K562 (cell line): Measurements from ENCODE around the gene CD244. TPM values are rescaled to one million over a fixed set of nuclear protein-coding genes. Genes with fewer than 3 reads are reported as not detected.

Experiments
- ATAC-seq: fragments of 200-7000 bp; cut with Tn5 transposase; 3 replicates; pipeline ENCODE4 v1.9.1; 2020; ENCODE audit warnings: moderate library complexity
- BruUV-seq: library from RNA; stranded (reverse); fragments of 400-500 nt; replicated peaks from 2 replicates; lab custom pipeline; 2021; lab: Mats Ljungman, UMichigan
- CTCF ChIA-PET: fragments of 300-600 bp; formaldehyde crosslinking; extraction: SDS; loops from one replicate; lab custom pipeline; 2021; ENCODE audit warnings: low intra/inter-chr PET ratio; lab: Yijun Ruan, JAX
- POLR2A ChIA-PET: fragments of 300-600, 350-650 bp; sonication (Branson Sonifier 250); formaldehyde crosslinking; extraction: SDS; loops from one replicate; lab custom pipeline; 2021; ENCODE audit warnings: antibody characterized with exemption, inconsistent platforms; lab: Yijun Ruan, JAX
- DNase-seq, 4 experiments: peaks; one replicate each; pipeline versions ENCODE4 v3.0.0 to v3.0.0-alpha.2; 2011 to 2018; ENCODE audit warnings: low spot score in 3 of 4, mixed read lengths in 3 of 4; ENCODE audit errors: extremely low read depth in 1 of 4
- FAIRE-seq: peaks from 2 replicates; lab custom pipeline; 2011; peaks lifted over from hg19 to GRCh38; lab: Jason Lieb, UNC
- H2AFZ ChIP-seq: 2 replicates; pipeline ENCODE4 v1.6.0; 2011; ENCODE audit warnings: low read depth, low read length, control low read depth, inconsistent platforms
- H3K27ac ChIP-seq: fragments of 200-600 bp; 3 replicates; pipeline ENCODE4 v1.8.0; 2011; ENCODE audit warnings: low read depth, mild to moderate bottlenecking, control low read depth, inconsistent platforms, low read length, moderate library complexity, mixed read lengths; ENCODE audit errors: extremely low read depth
- H3K27me3 ChIP-seq, 2 experiments: fragments of 300-600 bp in 1 of 2; 2 replicates in 1 of 2; 3 replicates in 1 of 2; pipeline versions ENCODE4 v1.6.0 to v1.8.0; 2011; ENCODE audit warnings: inconsistent platforms in 2 of 2, low read length in 2 of 2, mild to moderate bottlenecking in 1 of 2, mixed read lengths in 1 of 2, moderate library complexity in 1 of 2; ENCODE audit not compliant: control insufficient read depth in 2 of 2, insufficient read depth in 2 of 2
- H3K36me3 ChIP-seq: fragments of 300-600 bp; 3 replicates; pipeline ENCODE4 v1.8.0; 2011; ENCODE audit warnings: mild to moderate bottlenecking, low read length, inconsistent platforms; ENCODE audit not compliant: control insufficient read depth, insufficient read depth
- H3K4me1 ChIP-seq, 2 experiments: fragments of 200-600 bp in 1 of 2; replicated peaks in 1 of 2; 2 replicates in 1 of 2; 3 replicates in 1 of 2; pipeline versions ENCODE4 v1.5.1 to v1.8.0; 2011; ENCODE audit warnings: inconsistent platforms in 2 of 2, low read length in 2 of 2, mild to moderate bottlenecking in 1 of 2, mixed read lengths in 1 of 2, moderate library complexity in 1 of 2; ENCODE audit not compliant: control insufficient read depth in 2 of 2, insufficient read depth in 2 of 2
- H3K4me2 ChIP-seq: 2 replicates; pipeline ENCODE4 v1.6.1; 2011; ENCODE audit warnings: low read length, control low read depth, inconsistent platforms, mixed read lengths; ENCODE audit not compliant: insufficient read depth
- H3K4me3 ChIP-seq: fragments of 200-600 bp; sonication (generic), shearing (Covaris generic); 2 replicates; pipeline ENCODE4 v1.5.1; 2016; ENCODE audit warnings: control low read depth, inconsistent platforms
- H3K79me2 ChIP-seq: fragments of 200-600 bp; 3 replicates; pipeline ENCODE4 v1.8.0; 2011; ENCODE audit warnings: low read length, inconsistent platforms; ENCODE audit not compliant: control insufficient read depth, insufficient read depth
- H3K9ac ChIP-seq, 2 experiments: 2 replicates each; pipeline versions ENCODE4 v1.6.0 to v1.6.1; 2011; ENCODE audit warnings: low read depth in 2 of 2, low read length in 2 of 2, control low read depth in 1 of 2, inconsistent platforms in 1 of 2, mild to moderate bottlenecking in 1 of 2, mixed read lengths in 1 of 2; ENCODE audit not compliant: insufficient read depth in 1 of 2
- H3K9me1 ChIP-seq: one replicate; pipeline ENCODE4 v1.6.0; 2011; ENCODE audit warnings: inconsistent platforms, mild to moderate bottlenecking, low read length, moderate library complexity; ENCODE audit not compliant: control insufficient read depth, insufficient read depth
- H3K9me3 ChIP-seq: replicated peaks from 2 replicates; pipeline ENCODE4 v1.5.1; 2011; ENCODE audit warnings: low read depth, low read length, inconsistent platforms; ENCODE audit not compliant: control insufficient read depth, insufficient read depth
- H4K20me1 ChIP-seq: replicated peaks from 2 replicates; pipeline ENCODE4 v1.6.1; 2011; ENCODE audit warnings: low read length, inconsistent platforms, mixed read lengths; ENCODE audit not compliant: control insufficient read depth, insufficient read depth
- CBFA2T2 ChIP-seq: fragments of 450-650 bp; conservative IDR thresholded peaks from 2 replicates; pipeline ENCODE4 v1.6.1; 2017; ENCODE audit warnings: mild to moderate bottlenecking
- CTBP1 ChIP-seq: fragments of 450-650 bp; IDR thresholded peaks from 2 replicates; pipeline ENCODE4 v1.6.1; 2016; ENCODE audit warnings: borderline replicate concordance
- EGR1 ChIP-seq: fragments of 450-650 bp; conservative IDR thresholded peaks from 2 replicates; pipeline ENCODE4 v1.6.1; 2017; ENCODE audit warnings: mild to moderate bottlenecking
- FIP1L1 ChIP-seq: fragments of 200-400 bp; formaldehyde crosslinking; IDR thresholded peaks from 2 replicates; pipeline ENCODE4 v1.6.1; 2018; ENCODE audit warnings: mild to moderate bottlenecking, low read depth, low read length; ENCODE audit not compliant: poor library complexity, severe bottlenecking
- FOXJ2 ChIP-seq: fragments of 200-800 bp; sonication (Bioruptor generic); IDR thresholded peaks from 2 replicates; pipeline ENCODE4 v1.6.1; 2016; ENCODE audit warnings: missing genetic modification characterization, missing compliant biosample characterization
- HLTF ChIP-seq: fragments of 450-650 bp; IDR thresholded peaks from 2 replicates; pipeline ENCODE4 v1.6.1; 2016
- KAT2B ChIP-seq: IDR thresholded peaks from one replicate; pipeline ENCODE4 v1.6.1; 2012; ENCODE audit warnings: low read depth, mild to moderate bottlenecking, control low read depth, inconsistent platforms, low read length, moderate library complexity
- KDM5B ChIP-seq: fragments of 200-600 bp; sonication (generic); IDR thresholded peaks from 2 replicates; pipeline ENCODE4 v1.6.1; 2012; ENCODE audit warnings: low read depth, mild to moderate bottlenecking, moderate library complexity, low read length, control low read depth, inconsistent platforms; ENCODE audit not compliant: insufficient replicate concordance
- NCOA4 ChIP-seq: fragments of 450-650 bp; IDR thresholded peaks from 2 replicates; pipeline ENCODE4 v1.6.1; 2018; ENCODE audit warnings: mild to moderate bottlenecking; ENCODE audit not compliant: partially characterized antibody
- NFXL1 ChIP-seq: fragments of 450-650 bp; formaldehyde crosslinking; IDR thresholded peaks from 2 replicates; pipeline ENCODE4 v1.4.0; 2021; ENCODE audit warnings: mild to moderate bottlenecking
- NR3C1 ChIP-seq: sonication (generic); formaldehyde crosslinking; IDR thresholded peaks from 2 replicates; pipeline ENCODE4 v1.8.1; 2022; ENCODE audit warnings: missing genetic modification reagents
- PCBP2 ChIP-seq: fragments of 200-400 bp; formaldehyde crosslinking; IDR thresholded peaks from 2 replicates; pipeline ENCODE4 v1.6.1; 2018; ENCODE audit warnings: low read length, low read depth, mild to moderate bottlenecking, moderate library complexity; ENCODE audit not compliant: poor library complexity, severe bottlenecking
- TEAD1 ChIP-seq, 2 experiments: fragments of 450-650 bp in 1 of 2; sonication (generic) in 1 of 2; formaldehyde crosslinking; IDR thresholded peaks; 2 replicates each; pipeline versions ENCODE4 v1.4.0 to v1.8.0; 2020 to 2022; ENCODE audit warnings: mild to moderate bottlenecking in 2 of 2, missing genetic modification reagents in 1 of 2
- THRAP3 ChIP-seq: fragments of 450-650 bp; IDR thresholded peaks from 2 replicates; pipeline ENCODE4 v1.6.1; 2016; ENCODE audit warnings: mild to moderate bottlenecking, inconsistent platforms, borderline replicate concordance
- ZNF445 ChIP-seq: fragments of 250-450 bp; sonication (Bioruptor Pico); IDR thresholded peaks from 2 replicates; pipeline ENCODE4 v1.4.0; 2020; ENCODE audit warnings: low read depth, mild to moderate bottlenecking, moderate library complexity
- ZNF507 ChIP-seq: conservative IDR thresholded peaks from 2 replicates; pipeline ENCODE4 v1.6.1; 2017; ENCODE audit warnings: missing genetic modification characterization, missing compliant biosample characterization
- ZNF778 ChIP-seq: fragments of 450-650 bp; formaldehyde crosslinking; IDR thresholded peaks from 2 replicates; pipeline ENCODE4 v1.4.0; 2020; ENCODE audit warnings: mild to moderate bottlenecking, moderate library complexity
- ZSCAN29 ChIP-seq: fragments of 450-650 bp; IDR thresholded peaks from 2 replicates; pipeline ENCODE4 v1.6.1; 2017
- in situ Hi-C: fragments of 300-500 bp; cut with MboI; formaldehyde crosslinking; loops from 4 replicates; pipeline ENCODE4 v1.15.0; 2018; ENCODE audit warnings: inconsistent platforms, mixed read lengths
- intact Hi-C: fragments of 100-400 bp; cut with micrococcal nuclease; formaldehyde crosslinking; loops from 2 replicates; pipeline ENCODE4 v1.14.2; 2022
- polyA plus RNA-seq, 8 experiments: library from polyadenylated mRNA; depleted of rRNA in 4 of 8; stranded (reverse) in 5 of 8; unstranded in 3 of 8; fragments of >200 nt; fragmentation: Nextera tagmentation in 2 of 8; fragmentation: Illumina TruSeq in 1 of 8; extraction: Ambion mirVana in 2 of 8; extraction: Trizol in 1 of 8; gene quantifications; 2 replicates each; pipeline versions ENCODE4 v1.2.1 to v1.2.3, GENCODE V29; 2011 to 2014; ENCODE audit warnings: inconsistent platforms in 1 of 8, missing spikeins in 1 of 8
- total RNA-seq, 7 experiments: library from RNA; depleted of rRNA in 6 of 7; stranded (reverse); fragments of >200 nt in 6 of 7; fragmentation: Illumina TruSeq in 2 of 7; extraction: Trizol in 2 of 7; gene quantifications; 2 replicates each; pipeline versions ENCODE4 v1.2.1 to v1.2.3, GENCODE V29; 2011 to 2021; ENCODE audit warnings: low replicate concordance in 1 of 7
- TF ChIP-seq, protein P1 (sequence below): fragments of 450-650 bp; formaldehyde crosslinking; IDR thresholded peaks from 2 replicates; pipeline ENCODE4 v1.4.0; 2020; ENCODE audit warnings: mild to moderate bottlenecking, moderate library complexity
- TF ChIP-seq, protein P2 (sequence below): fragments of 150-350 bp; IDR thresholded peaks from 2 replicates; pipeline ENCODE4 v1.6.1; 2014; ENCODE audit warnings: low read depth, mild to moderate bottlenecking, low read length, borderline replicate concordance

The CD244 gene
- total and polyA plus RNA-seq, 9 of the 15 experiments (the other 6 are each of a cell fraction or from before 2014, with no cell fraction given), result not detected

DNA sequence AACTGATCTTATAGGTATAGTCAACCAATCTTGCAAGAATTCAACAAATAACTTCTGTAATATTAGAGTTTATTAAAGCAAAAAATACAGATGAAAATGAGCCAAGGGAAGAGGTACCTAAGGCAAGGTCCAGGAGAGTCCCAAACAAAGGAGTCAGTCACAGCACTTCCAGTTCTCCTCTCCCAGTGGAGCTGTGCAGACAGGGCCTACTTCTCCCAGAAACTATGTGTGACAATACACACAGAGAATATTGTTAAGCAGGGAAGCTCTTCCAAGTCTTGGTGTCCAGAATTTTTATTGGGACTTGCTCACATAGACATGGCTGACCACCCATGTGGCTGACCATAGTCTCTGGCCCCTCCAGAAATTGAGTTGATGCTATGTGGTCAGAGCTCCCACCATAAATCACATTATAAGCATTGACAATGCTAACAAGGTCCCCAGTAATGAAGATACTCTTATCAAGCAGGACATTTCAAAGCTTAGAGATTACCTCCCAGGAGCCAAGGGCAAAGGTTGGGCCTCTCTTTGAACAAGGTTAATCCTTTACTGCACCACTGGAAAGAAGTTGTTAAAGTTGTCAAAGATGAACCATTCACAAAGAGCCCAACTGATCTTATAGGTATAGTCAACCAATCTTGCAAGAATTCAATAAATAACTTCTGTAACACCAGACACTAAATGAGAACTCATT, 3.5 kb upstream of the CD244 start:
- TF ChIP-seq EGR1 (no peak), ZNF445 (CRISPR knock-in tag) (no peak), KAT2B (no peak), ZSCAN29 (no peak), KDM5B (no peak), NR3C1 (CRISPR knock-in tag) (no peak), TEAD1 (CRISPR knock-in tag; IDR thresholded peaks at IDR 0.05) (no peak), FIP1L1 (no peak), THRAP3 (no peak), ZNF507 (tag) (no peak), PCBP2 (no peak), NFXL1 (CRISPR knock-in tag) (no peak), CTBP1 (no peak), NCOA4 (no peak), CBFA2T2 (no peak), ZNF778 (CRISPR knock-in tag) (no peak), FOXJ2 (tag) (no peak), HLTF (no peak)
- TF ChIP-seq, protein P1, sequence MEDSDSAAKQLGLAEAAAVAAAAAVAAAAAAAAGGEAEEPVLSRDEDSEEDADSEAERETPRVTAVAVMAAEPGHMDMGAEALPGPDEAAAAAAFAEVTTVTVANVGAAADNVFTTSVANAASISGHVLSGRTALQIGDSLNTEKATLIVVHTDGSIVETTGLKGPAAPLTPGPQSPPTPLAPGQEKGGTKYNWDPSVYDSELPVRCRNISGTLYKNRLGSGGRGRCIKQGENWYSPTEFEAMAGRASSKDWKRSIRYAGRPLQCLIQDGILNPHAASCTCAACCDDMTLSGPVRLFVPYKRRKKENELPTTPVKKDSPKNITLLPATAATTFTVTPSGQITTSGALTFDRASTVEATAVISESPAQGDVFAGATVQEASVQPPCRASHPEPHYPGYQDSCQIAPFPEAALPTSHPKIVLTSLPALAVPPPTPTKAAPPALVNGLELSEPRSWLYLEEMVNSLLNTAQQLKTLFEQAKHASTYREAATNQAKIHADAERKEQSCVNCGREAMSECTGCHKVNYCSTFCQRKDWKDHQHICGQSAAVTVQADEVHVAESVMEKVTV (CRISPR knock-in tag), result no peak
- TF ChIP-seq, protein P2, sequence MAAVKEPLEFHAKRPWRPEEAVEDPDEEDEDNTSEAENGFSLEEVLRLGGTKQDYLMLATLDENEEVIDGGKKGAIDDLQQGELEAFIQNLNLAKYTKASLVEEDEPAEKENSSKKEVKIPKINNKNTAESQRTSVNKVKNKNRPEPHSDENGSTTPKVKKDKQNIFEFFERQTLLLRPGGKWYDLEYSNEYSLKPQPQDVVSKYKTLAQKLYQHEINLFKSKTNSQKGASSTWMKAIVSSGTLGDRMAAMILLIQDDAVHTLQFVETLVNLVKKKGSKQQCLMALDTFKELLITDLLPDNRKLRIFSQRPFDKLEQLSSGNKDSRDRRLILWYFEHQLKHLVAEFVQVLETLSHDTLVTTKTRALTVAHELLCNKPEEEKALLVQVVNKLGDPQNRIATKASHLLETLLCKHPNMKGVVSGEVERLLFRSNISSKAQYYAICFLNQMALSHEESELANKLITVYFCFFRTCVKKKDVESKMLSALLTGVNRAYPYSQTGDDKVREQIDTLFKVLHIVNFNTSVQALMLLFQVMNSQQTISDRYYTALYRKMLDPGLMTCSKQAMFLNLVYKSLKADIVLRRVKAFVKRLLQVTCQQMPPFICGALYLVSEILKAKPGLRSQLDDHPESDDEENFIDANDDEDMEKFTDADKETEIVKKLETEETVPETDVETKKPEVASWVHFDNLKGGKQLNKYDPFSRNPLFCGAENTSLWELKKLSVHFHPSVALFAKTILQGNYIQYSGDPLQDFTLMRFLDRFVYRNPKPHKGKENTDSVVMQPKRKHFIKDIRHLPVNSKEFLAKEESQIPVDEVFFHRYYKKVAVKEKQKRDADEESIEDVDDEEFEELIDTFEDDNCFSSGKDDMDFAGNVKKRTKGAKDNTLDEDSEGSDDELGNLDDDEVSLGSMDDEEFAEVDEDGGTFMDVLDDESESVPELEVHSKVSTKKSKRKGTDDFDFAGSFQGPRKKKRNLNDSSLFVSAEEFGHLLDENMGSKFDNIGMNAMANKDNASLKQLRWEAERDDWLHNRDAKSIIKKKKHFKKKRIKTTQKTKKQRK, result no peak
- H3K9me3 ChIP-seq, result no peaks in the 10 kb centered on the region
- H3K4me2 ChIP-seq, result no peak overlapping the region
- no peaks in the 10 kb centered on the region for H3K4me1 ChIP-seq
- no peaks in the 10 kb centered on the region for H3K36me3 ChIP-seq
- H3K79me2 ChIP-seq, result no peaks in the 10 kb centered on the region
- 0 out of 2 replicates have a peak, but pooled peaks cover 2% of the 10 kb centered on the region for H4K20me1 ChIP-seq
- no peak for FAIRE-seq
- in situ Hi-C loops (no loop called here), intact Hi-C loops (no loop called here)
- H3K4me3 ChIP-seq, result no peak overlapping the region
- no peaks in the 10 kb centered on the region for H3K9me1 ChIP-seq
- ChIA-PET CTCF (no interaction called here), POLR2A (interaction anchor here (1.5 kb wide), 1 partner anchor 24 kb away, joined by 3 read pairs; no protein-coding TSS in a partner anchor)
- no peak overlapping the region for H3K27ac ChIP-seq
- peaks cover 4 to 24% of the 10 kb centered on the region in 2 experiments; a peak in 4 of 5 replicates for H3K27me3 ChIP-seq
- no peak overlapping the region for H3K9ac ChIP-seq
- no peak overlapping the region for H2AFZ ChIP-seq
- DNase-seq, result no peak
- BruUV-seq, result no TSS peak
- no peak for ATAC-seq
